GM19328 (cell line): Measurements from ENCODE around the gene IPMK.
"Not testable (repeated sequence)": the region's sequence is repeated elsewhere in the genome, so short reads cannot be mapped to it uniquely, and the experiment has no call there.

Experiments
- ATAC-seq: cut with Tn5 transposase; IDR thresholded peaks from one replicate; pipeline ENCODE4 v1.9.1; 2021; ENCODE audit warnings: mild to moderate bottlenecking, moderate library complexity; ENCODE audit not compliant: unreplicated experiment

IPMK gene

GRCh38 chr10:58229856-58230255, 37.8 kb downstream of the IPMK start:
- not testable (repeated sequence) for ATAC-seq

GRCh38 chr10:58225654-58226053, 42.0 kb downstream of the IPMK start:
- no peak for ATAC-seq

- ATAC-seq: no peak
Measured at GRCh38 chr10:58220769-58221451, 46.8 kb downstream of the IPMK start.

- ATAC-seq: no peak
Measured at GRCh38 chr10:58219875-58220274, 47.8 kb downstream of the IPMK start.

GRCh38 chr10:58217612-58218011, 50.1 kb downstream of the IPMK start:
- no peak for ATAC-seq

- no peak for ATAC-seq
Measured at GRCh38 chr10:58212622-58213021, 55.1 kb downstream of the IPMK start.

- ATAC-seq: no peak
Measured at GRCh38 chr10:58210160-58210559, 57.5 kb downstream of the IPMK start.

GRCh38 chr10:58209669-58210068, 58.0 kb downstream of the IPMK start:
- no peak for ATAC-seq

- no peak for ATAC-seq
Measured at GRCh38 chr10:58206251-58206650, 61.4 kb downstream of the IPMK start.

GRCh38 chr10:58201704-58202103, 66.0 kb downstream of the IPMK start:
- no peak for ATAC-seq

GRCh38 chr10:58189269-58189668, 78.4 kb downstream of the IPMK start:
- ATAC-seq: no peak

GRCh38 chr10:58184120-58184670, 83.5 kb downstream of the IPMK start:
- no peak for ATAC-seq

GRCh38 chr10:58180666-58181065, 87.0 kb downstream of the IPMK start:
- no peak for ATAC-seq

GRCh38 chr10:58179238-58179637, 88.5 kb downstream of the IPMK start:
- ATAC-seq: no peak

- ATAC-seq: no peak
Measured at GRCh38 chr10:58178811-58179210, 88.9 kb downstream of the IPMK start.

- ATAC-seq: no peak
Measured at GRCh38 chr10:58177362-58177947, 90.2 kb downstream of the IPMK start.

GRCh38 chr10:58175990-58176900, 91.4 kb downstream of the IPMK start:
- no peak for ATAC-seq

- ATAC-seq: no peak
Measured at GRCh38 chr10:58174831-58175230, 92.9 kb downstream of the IPMK start.

- ATAC-seq: no peak
Measured at GRCh38 chr10:58173391-58173790, 94.3 kb downstream of the IPMK start.

GRCh38 chr10:58171146-58171545, 96.5 kb downstream of the IPMK start:
- ATAC-seq: no peak

GRCh38 chr10:58164517-58164916, 103.2 kb downstream of the IPMK start:
- no peak for ATAC-seq
